CD4-positive, alpha-beta memory T cell (primary cell): ENCODE data around the gene R3HDM4. TPM values are rescaled to one million over a fixed set of nuclear protein-coding genes. Genes with fewer than 3 reads are reported as not detected.
"Not testable (repeated sequence)": the region's sequence is repeated elsewhere in the genome, so short reads cannot be mapped to it uniquely, and the experiment has no call there.

Experiments used
- CTCF ChIA-PET: fragments of 350-600 bp; sonication (Branson Sonifier 250); formaldehyde crosslinking; loops from one replicate; lab custom pipeline; 2021; ENCODE audit warnings: inconsistent platforms; ENCODE audit not compliant: partially characterized antibody; lab: Charles Lee
- POLR2A ChIA-PET: fragments of 350-600 bp; sonication (Branson Sonifier 250); formaldehyde crosslinking; loops from one replicate; lab custom pipeline; 2021; ENCODE audit not compliant: partially characterized antibody; lab: Charles Lee
- DNase-seq, 5 donors: peaks; one replicate each; pipeline versions ENCODE4 v3.0.0 to v3.0.0-alpha.2; 2020 to 2022; ENCODE audit warnings: mixed read lengths in 1 of 5
- H3K27ac ChIP-seq: one replicate; pipeline ENCODE4 v1.7.0; 2013; ENCODE audit warnings: low read depth, low read length
- H3K27me3 ChIP-seq: 2 replicates; pipeline ENCODE4 v1.7.0; 2013; ENCODE audit warnings: mild to moderate bottlenecking, low read length, moderate library complexity; ENCODE audit not compliant: insufficient read depth
- H3K36me3 ChIP-seq: 2 replicates; pipeline ENCODE4 v1.7.0; 2013; ENCODE audit warnings: mild to moderate bottlenecking, low read length, moderate library complexity; ENCODE audit not compliant: insufficient read depth
- H3K4me1 ChIP-seq: 2 replicates; pipeline ENCODE4 v1.7.0; 2013; ENCODE audit warnings: mild to moderate bottlenecking, low read length, moderate library complexity; ENCODE audit not compliant: insufficient read depth
- H3K4me3 ChIP-seq, 2 donors: one replicate each; pipeline ENCODE4 v1.7.0; 2013; ENCODE audit warnings: low read length in 2 of 2, mild to moderate bottlenecking in 1 of 2
- H3K9me3 ChIP-seq, 2 donors: one replicate each; pipeline ENCODE4 v1.7.0; 2013; ENCODE audit warnings: low read length in 2 of 2, control low read depth in 1 of 2; ENCODE audit not compliant: control insufficient read depth in 1 of 2
- H3K27ac Mint-ChIP-seq, 7 donors: one replicate each; pipeline ENCODE4 v1.8.0; 2020 to 2021; ENCODE audit warnings: mixed read lengths in 7 of 7, mild to moderate bottlenecking in 6 of 7, inconsistent platforms in 3 of 7, moderate library complexity in 3 of 7
- H3K27me3 Mint-ChIP-seq, 2 donors: one replicate each; pipeline ENCODE4 v1.8.0; 2020 to 2021; ENCODE audit warnings: mixed read lengths in 2 of 2
- H3K36me3 Mint-ChIP-seq, 2 donors: one replicate each; pipeline ENCODE4 v1.8.0; 2020 to 2021; ENCODE audit warnings: mixed read lengths in 2 of 2, inconsistent platforms in 1 of 2, mild to moderate bottlenecking in 1 of 2
- H3K4me1 Mint-ChIP-seq, 4 donors: one replicate each; pipeline ENCODE4 v1.8.0; 2020 to 2021; ENCODE audit warnings: mixed read lengths in 4 of 4, mild to moderate bottlenecking in 1 of 4
- H3K4me3 Mint-ChIP-seq, 8 donors: one replicate each; pipeline ENCODE4 v1.8.0; 2020 to 2021; ENCODE audit warnings: mixed read lengths in 8 of 8, mild to moderate bottlenecking in 7 of 8, moderate library complexity in 6 of 8, inconsistent platforms in 3 of 8
- H3K9me3 Mint-ChIP-seq, 8 donors: one replicate each; pipeline ENCODE4 v1.8.0; 2020 to 2021; ENCODE audit warnings: mixed read lengths in 8 of 8, mild to moderate bottlenecking in 5 of 8, inconsistent platforms in 3 of 8, moderate library complexity in 1 of 8
- intact Hi-C: fragments of 100-400 bp; cut with micrococcal nuclease; formaldehyde crosslinking; loops from one replicate; pipeline ENCODE4 v1.15.1; 2023
- polyA plus RNA-seq, 2 donors: library from polyadenylated mRNA; unstranded; fragments of 300-500 nt; fragmentation: Illumina TruSeq; gene quantifications; one replicate each; pipeline ENCODE4 v1.2.3, GENCODE V29; 2021
- total RNA-seq, 2 experiments: library from RNA; stranded (reverse); gene quantifications; one replicate each; pipeline ENCODE4 v1.2.3, GENCODE V29; 2021

R3HDM4 gene
- total and polyA plus RNA-seq, 4 experiments from 2014 or later, result 153 to 230 (median 181) TPM

- intact Hi-C loops, H3K4me1 Mint-ChIP-seq, H3K4me1 ChIP-seq, H3K27me3 Mint-ChIP-seq, H3K4me3 ChIP-seq, H3K27ac ChIP-seq, H3K9me3 Mint-ChIP-seq, H3K27me3 ChIP-seq, H3K4me3 Mint-ChIP-seq, DNase-seq, H3K9me3 ChIP-seq: not testable (repeated sequence)
- Mint-ChIP-seq H3K27ac (peak overlapping the region in 3 of 7 donors; percentile 38 to 68 (median 43)), H3K36me3 (peaks cover 6 to 11% of the 10 kb centered on the region in 2 donors)
- ChIA-PET POLR2A (interaction anchor here (0.6 to 9.0 kb wide), 2 partner anchors 16 to 142 kb away, joined by 3 to 47 read pairs; partner anchors contain the start of genes MED16, RNU6-9 and TMEM259), CTCF (interaction anchor here (1.0 to 2.3 kb wide), 4 partner anchors 14 to 41 kb away, joined by 3 to 11 read pairs (median 6); partner anchors contain the start of genes MED16 and RNU6-9)
- peaks cover 21% of the 10 kb centered on the region for H3K36me3 ChIP-seq
Measured at GRCh38 chr19:878751-879561, 34.1 kb downstream of the R3HDM4 start.

GRCh38 chr19:877992-878660, 34.9 kb downstream of the R3HDM4 start:
- H3K4me1 Mint-ChIP-seq, result not testable (repeated sequence)
- CTCF ChIA-PET, result interaction anchor here (1.0 to 2.3 kb wide), 4 partner anchors 14 to 42 kb away, joined by 3 to 11 read pairs (median 6); partner anchors contain the start of genes MED16 and RNU6-9

DNA sequence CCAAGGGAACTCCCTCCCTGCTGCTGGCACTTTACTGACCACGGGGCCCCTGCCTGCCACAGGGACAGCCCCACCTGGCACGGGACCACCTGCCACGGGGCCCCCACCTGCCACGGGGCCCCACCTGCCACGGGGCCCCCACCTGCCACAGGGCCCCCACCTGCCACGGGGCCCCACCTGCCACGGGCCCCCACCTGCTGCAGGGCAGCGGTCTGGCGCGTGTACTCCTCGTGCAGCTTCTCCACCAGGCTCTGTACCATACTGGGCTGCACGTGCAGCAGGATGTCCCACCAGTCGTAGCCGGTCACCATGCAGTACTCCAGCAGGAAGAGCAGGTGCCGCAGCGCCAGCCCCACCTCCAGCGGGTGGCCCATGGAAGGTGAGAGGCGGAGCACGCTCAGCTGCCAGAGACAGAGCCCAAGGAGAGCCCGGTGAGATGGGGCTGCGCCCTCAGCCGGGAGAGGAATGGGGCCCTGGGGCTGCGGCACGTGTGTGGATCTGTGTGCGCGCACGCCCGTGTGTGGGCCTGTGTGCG, 36.2 kb downstream of the R3HDM4 start:
- peaks cover 12% of the 10 kb centered on the region for H3K4me1 ChIP-seq
- ChIA-PET POLR2A (interaction anchor here (9.0 kb wide), 1 partner anchor 18 kb away, joined by 47 read pairs; the partner anchor contains the start of genes MED16 and RNU6-9), CTCF (no interaction called here)
- Mint-ChIP-seq H3K27ac (no peak overlapping the region), H3K4me1 (peaks cover 4 to 16% (median 9%) of the 10 kb centered on the region in 4 donors), H3K9me3 (peaks cover 0 to 3% (median 0%) of the 10 kb centered on the region in 8 donors), H3K36me3 (peaks cover 6 to 9% of the 10 kb centered on the region in 2 donors), H3K27me3 (no peaks in the 10 kb centered on the region), H3K4me3 (no peak overlapping the region)
- peaks cover 11% of the 10 kb centered on the region for H3K36me3 ChIP-seq
- H3K9me3 ChIP-seq, result no peaks in the 10 kb centered on the region
- no peak overlapping the region for H3K4me3 ChIP-seq
- DNase-seq, result no peak
- intact Hi-C loops, result no loop called here
- H3K27me3 ChIP-seq, result no peaks in the 10 kb centered on the region
- no peak overlapping the region for H3K27ac ChIP-seq

More at GRCh38 chr19:877992-878660, 34.9 kb downstream of the R3HDM4 start:
- intact Hi-C loops, H3K4me3 ChIP-seq, DNase-seq, H3K9me3 Mint-ChIP-seq, H3K27me3 Mint-ChIP-seq, H3K4me1 ChIP-seq, H3K36me3 Mint-ChIP-seq, H3K4me3 Mint-ChIP-seq, H3K27me3 ChIP-seq, H3K9me3 ChIP-seq, H3K27ac ChIP-seq, H3K27ac Mint-ChIP-seq: not testable (repeated sequence)
- H3K36me3 ChIP-seq, result peaks cover 15% of the 10 kb centered on the region
- POLR2A ChIA-PET, result interaction anchor here (9.0 kb wide), 1 partner anchor 17 kb away, joined by 47 read pairs; the partner anchor contains the start of genes MED16 and RNU6-9

- intact Hi-C loops, result no loop called here
- no peak for DNase-seq
- H3K4me1 ChIP-seq, result peaks cover 13% of the 10 kb centered on the region
- H3K27ac Mint-ChIP-seq, result peak overlapping the region in 4 of 7 donors; percentile 22 to 57 (median 32)
- H3K27ac ChIP-seq, result no peak overlapping the region
- no peaks in the 10 kb centered on the region for H3K9me3 ChIP-seq
- POLR2A ChIA-PET, result interaction anchor here (5.2 to 9.0 kb wide), 2 partner anchors 19 to 33 kb away, joined by 41 to 47 read pairs; partner anchors contain the start of genes MED16 and RNU6-9
- H3K36me3 ChIP-seq, result peaks cover 3% of the 10 kb centered on the region
- H3K4me3 ChIP-seq, result no peak overlapping the region
- H3K4me1 Mint-ChIP-seq, result peaks cover 4 to 16% (median 9%) of the 10 kb centered on the region in 4 donors
- peaks cover 0 to 5% (median 0%) of the 10 kb centered on the region in 8 donors for H3K9me3 Mint-ChIP-seq
- H3K27me3 Mint-ChIP-seq, result no peaks in the 10 kb centered on the region
- no peaks in the 10 kb centered on the region for H3K27me3 ChIP-seq
- peaks cover 6 to 10% of the 10 kb centered on the region in 2 donors for H3K36me3 Mint-ChIP-seq
- CTCF ChIA-PET, result no interaction called here
- no peak overlapping the region for H3K4me3 Mint-ChIP-seq
Measured at GRCh38 chr19:876089-876488, 36.9 kb downstream of the R3HDM4 start.

- H3K4me3 Mint-ChIP-seq, result no peak overlapping the region
- H3K9me3 Mint-ChIP-seq, result peaks cover 0 to 5% (median 0%) of the 10 kb centered on the region in 8 donors
- DNase-seq, result no peak
- POLR2A ChIA-PET, result interaction anchor here (5.2 to 9.0 kb wide), 2 partner anchors 20 to 34 kb away, joined by 41 to 47 read pairs; partner anchors contain the start of genes MED16 and RNU6-9
- intact Hi-C loops, result no loop called here
- H3K36me3 Mint-ChIP-seq, result peaks cover 6 to 10% of the 10 kb centered on the region in 2 donors
- Histone ChIP-seq H3K4me3 (no peak overlapping the region), H3K4me1 (peaks cover 13% of the 10 kb centered on the region), H3K9me3 (no peaks in the 10 kb centered on the region), H3K27ac (no peak overlapping the region), H3K36me3 (peaks cover under 1% of the 10 kb centered on the region), H3K27me3 (no peaks in the 10 kb centered on the region)
- CTCF ChIA-PET, result interaction anchor here (1.7 kb wide), 1 partner anchor 12 kb away, joined by 6 read pairs; no protein-coding TSS in a partner anchor
- H3K27ac Mint-ChIP-seq, result peak overlapping the region in 2 of 7 donors; percentile 57 to 58
- peaks cover 4 to 16% (median 9%) of the 10 kb centered on the region in 4 donors for H3K4me1 Mint-ChIP-seq
- H3K27me3 Mint-ChIP-seq, result no peaks in the 10 kb centered on the region
Measured at GRCh38 chr19:875265-875879, 37.6 kb downstream of the R3HDM4 start.

DNA sequence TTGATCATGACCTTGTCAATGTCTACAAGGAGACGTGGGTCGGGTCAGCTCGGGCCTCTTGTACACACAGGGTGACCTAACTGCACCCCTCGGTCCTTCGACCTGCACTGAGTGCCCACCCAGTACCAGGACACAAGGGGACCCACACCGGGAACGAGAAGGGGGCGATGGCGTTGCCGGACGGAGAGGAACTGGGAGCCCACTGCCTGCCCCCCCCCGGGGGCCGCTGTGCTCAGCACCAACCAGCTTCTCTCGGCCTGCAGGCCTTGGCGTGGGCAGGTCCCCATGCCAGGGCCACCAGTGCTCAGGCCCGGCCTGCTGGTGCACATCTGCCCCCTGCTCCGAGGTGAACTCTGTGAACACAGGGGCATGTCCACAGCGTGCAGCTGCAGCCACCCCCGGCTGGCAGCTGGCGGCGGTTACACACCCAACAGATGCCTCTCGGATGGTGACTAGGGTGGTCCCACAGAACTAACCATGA, 39.4 kb downstream of the R3HDM4 start:
- H3K36me3 Mint-ChIP-seq, result peaks cover 3 to 18% of the 10 kb centered on the region in 2 donors
- intact Hi-C loops, result no loop called here
- H3K9me3 ChIP-seq, result no peaks in the 10 kb centered on the region
- H3K4me1 Mint-ChIP-seq, result peaks cover 4 to 16% (median 9%) of the 10 kb centered on the region in 4 donors
- H3K4me1 ChIP-seq, result peaks cover 13% of the 10 kb centered on the region
- no peak overlapping the region for H3K4me3 Mint-ChIP-seq
- no peaks in the 10 kb centered on the region for H3K27me3 Mint-ChIP-seq
- peaks cover 7% of the 10 kb centered on the region for H3K36me3 ChIP-seq
- peaks cover 0 to 5% (median 0%) of the 10 kb centered on the region in 8 donors for H3K9me3 Mint-ChIP-seq
- H3K27ac Mint-ChIP-seq, result peak overlapping the region in 2 of 7 donors; percentile 78 to 97
- ChIA-PET POLR2A (interaction anchor here (0.6 to 5.2 kb wide), 8 partner anchors 10 to 396 kb away, joined by 3 to 41 read pairs (median 5); partner anchors contain the start of genes CIRBP, MED16, R3HDM4 and RNU6-9), CTCF (interaction anchor here (1.3 to 1.7 kb wide), 2 partner anchors 10 kb away, joined by 3 to 6 read pairs; no protein-coding TSS in a partner anchor)
- DNase-seq, result no peak
- no peak overlapping the region for H3K27ac ChIP-seq
- H3K27me3 ChIP-seq, result no peaks in the 10 kb centered on the region
- no peak overlapping the region for H3K4me3 ChIP-seq
